ENCODE data around the gene CYLD. TPM values are rescaled to one million over a fixed set of nuclear protein-coding genes. Genes with fewer than 3 reads are reported as not detected.

The CYLD gene
- 38.5 TPM for total RNA-seq

- DNase-seq (ENCODE audit: low spot score): peak; percentile 100
These were observed at the start of gene CYLD for GRCh38 chr16:50741781-50742575. Gene CYLD, plus strand, starts transcription at chr16:50742086. Its CDS starts 7,613 bp downstream, at chr16:50749699.

DNA sequence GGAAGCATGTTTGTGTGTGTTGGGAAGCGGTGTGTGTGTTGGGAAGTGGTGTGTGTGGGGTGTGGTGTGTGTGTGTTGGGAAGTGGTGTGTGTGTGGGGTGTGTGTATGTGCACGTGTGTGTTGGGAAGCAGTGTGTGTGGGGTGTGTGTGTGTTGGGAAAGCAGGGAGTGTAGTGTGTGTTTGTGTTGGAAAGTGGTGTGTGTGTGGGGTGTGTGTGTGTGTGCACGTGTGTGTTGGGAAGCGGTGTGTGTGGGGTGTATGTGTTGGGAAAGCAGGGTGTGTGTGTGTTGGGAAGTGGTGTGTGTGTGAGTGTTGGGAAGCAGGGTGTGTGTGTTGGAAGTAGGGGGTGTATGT, 49.3 kb upstream of the CYLD start:
- no peak for DNase-seq (ENCODE audit: low spot score)

- DNase-seq (ENCODE audit: low spot score): no peak
These were observed 48.7 kb upstream of the CYLD start, which contains the start of gene NOD2 for GRCh38 chr16:50692999-50693781. Gene NOD2, plus strand, starts transcription at chr16:50693606. Its CDS starts 5,890 bp downstream, at chr16:50699496.

- DNase-seq (ENCODE audit: low spot score): no peak
These were observed 47.7 kb upstream of the CYLD start for GRCh38 chr16:50694206-50694605.

DNA sequence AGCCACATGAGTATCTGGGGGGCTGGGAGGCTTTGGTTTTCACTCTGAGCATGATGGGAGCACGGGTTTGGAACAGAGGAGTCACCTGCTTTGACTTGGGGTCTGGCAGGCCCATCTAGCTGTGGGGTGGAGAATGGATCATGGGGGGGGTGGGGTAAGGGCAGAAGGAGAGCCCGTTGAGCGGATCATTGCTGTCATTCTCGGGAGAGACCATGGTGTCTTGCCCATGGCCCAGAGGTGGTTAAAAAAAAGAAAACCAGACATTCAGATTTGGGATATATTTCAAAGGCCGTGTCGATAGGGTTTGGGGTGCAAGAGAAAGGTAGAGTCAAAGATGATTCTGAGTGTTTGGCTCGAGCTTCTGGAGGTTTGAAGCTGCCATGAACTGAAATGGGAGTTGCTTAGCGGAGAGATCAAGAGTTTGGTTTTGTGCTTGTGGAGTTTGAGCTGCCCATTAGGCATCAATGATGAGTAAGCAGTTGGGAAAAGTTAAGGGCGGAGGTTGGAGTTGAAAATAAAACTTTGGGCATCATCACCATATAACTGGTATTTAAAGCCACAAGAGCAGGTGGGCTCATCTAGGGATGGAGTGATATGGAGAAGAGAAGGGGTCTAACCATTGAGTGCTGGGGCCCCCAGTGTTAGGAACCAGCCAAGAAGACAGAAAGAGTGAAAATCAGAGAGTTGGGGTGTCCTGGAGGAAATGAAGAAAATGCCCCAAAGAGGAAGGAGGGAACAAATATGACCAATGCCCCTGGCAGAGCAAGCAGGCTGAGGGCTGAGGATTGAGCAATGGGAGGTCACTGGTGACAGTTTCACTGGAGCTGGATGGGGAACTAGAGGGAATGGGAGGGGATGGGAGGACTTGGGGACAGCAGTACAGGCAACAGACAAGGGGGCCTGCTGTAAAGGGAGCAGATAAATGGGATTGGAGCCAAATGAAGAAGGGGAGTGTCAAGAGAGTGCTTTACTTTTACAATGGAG, 46.6 kb upstream of the CYLD start:
- DNase-seq (ENCODE audit: low spot score): no peak

DNA sequence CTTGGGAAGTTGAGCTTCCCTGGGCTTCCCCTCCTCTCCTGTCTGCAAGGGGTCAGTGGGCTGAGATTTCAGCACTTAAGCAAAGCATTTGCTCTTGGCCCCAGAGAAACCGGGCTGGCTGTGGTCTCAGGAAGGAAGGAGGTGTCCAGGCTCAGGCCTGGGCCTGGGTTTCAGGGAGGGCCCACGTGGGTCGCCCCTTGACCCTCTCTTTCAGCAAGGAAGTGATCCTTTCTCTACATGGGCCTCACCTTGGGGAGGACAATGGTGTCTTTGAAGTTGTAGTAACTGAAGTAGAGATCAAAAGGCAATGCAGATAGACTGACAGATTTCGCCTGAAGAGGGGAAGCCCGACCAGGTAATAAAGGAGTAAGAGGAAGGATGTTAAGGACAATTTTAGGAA, 45.8 kb upstream of the CYLD start:
- no peak for DNase-seq (ENCODE audit: low spot score)

GRCh38 chr16:50696575-50697420, 45.1 kb upstream of the CYLD start:
- DNase-seq (ENCODE audit: low spot score): peak; percentile 90

- no peak for DNase-seq (ENCODE audit: low spot score)
These were observed 44.5 kb upstream of the CYLD start for GRCh38 chr16:50697421-50697715.

- no peak for DNase-seq (ENCODE audit: low spot score)
These were observed 43.8 kb upstream of the CYLD start for GRCh38 chr16:50697881-50698767.

- no peak for DNase-seq (ENCODE audit: low spot score)
These were observed 42.3 kb upstream of the CYLD start for GRCh38 chr16:50699326-50700159.

- DNase-seq (ENCODE audit: low spot score): no peak
These were observed 39.2 kb upstream of the CYLD start for GRCh38 chr16:50702725-50703124.

GRCh38 chr16:50704245-50704644, 37.6 kb upstream of the CYLD start:
- no peak for DNase-seq (ENCODE audit: low spot score)

DNA sequence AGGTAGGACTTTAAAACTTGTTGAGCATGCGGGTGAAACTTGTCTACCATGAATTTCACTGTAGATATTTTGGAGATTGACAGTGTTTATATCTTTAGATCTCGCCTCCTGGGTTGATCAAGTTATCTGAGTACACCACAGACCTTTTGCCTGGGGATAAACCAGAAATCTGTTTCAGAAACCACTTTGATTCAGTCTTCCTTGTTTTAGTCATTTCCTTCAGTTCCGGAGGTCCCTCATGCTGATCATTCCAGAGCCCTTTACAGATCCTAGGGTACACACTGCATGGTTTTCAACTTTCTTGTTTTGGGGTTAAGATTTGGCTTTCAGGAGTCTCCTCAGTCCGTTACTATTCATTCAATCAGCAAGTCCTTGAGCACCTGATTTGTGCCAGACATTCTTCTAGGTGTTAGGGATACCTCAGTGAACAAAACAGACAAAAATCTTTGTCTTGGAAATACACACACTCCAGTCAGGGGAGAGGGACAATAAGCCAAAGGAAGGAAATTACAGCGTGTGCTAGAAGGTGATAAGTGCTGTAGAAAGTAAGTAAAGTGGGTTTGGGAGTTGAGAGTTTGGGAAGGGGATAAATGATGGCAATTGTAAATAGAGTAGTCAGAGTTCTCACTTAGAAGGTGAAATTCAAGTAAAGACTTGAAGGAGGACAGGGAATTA, 36.3 kb upstream of the CYLD start:
- no peak for DNase-seq (ENCODE audit: low spot score)

DNA sequence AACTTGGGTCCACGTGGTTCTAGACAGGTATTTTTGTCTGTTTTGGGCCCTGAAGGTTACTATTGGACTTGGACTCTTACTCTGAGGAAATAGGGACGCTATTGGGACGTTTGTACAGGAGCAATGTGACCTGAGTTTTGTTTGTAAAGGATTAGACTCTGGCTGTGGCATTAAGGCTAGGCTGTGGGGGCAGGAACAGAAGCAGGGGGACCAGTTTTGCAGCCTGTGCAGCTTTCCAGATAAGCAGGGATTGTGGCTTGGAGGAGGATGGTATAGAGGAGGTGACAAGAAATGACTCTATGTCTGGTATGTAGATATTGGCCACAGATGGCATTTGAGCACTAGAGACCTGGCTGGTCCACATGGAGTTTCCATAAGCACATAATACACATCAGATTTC, 35.6 kb upstream of the CYLD start:
- DNase-seq (ENCODE audit: low spot score): no peak

- DNase-seq (ENCODE audit: low spot score): no peak
These were observed 33.4 kb upstream of the CYLD start for GRCh38 chr16:50708373-50709060.

DNA sequence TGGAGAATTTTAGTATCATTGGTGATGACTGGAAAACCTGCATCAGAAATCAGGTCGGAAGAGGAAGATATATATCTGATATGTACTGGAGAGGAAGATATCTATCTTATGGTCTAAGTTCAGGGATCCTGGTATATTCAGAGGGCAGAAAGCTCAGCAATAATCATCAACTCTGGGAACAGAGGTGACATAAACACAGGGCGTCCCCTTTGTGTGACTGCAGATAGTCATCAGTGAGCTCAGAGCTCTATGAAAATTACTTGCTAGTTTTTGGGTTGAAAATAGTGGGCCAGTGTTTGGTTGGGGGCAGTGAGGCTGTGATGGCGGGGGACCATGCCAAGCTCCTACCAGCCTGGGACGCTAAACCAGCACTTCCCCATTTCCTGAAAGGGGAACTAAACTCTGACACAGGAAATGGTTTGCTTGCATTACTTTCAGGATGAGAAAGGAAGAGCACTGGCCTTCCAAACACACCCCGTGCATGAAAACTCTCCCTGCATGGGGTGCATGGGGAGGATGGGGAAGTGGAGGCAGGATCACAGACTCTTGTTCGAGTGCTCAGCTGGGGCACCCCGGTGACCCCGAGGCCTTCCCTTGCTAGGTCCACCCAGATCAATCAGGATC, 32.7 kb upstream of the CYLD start:
- no peak for DNase-seq (ENCODE audit: low spot score)

GRCh38 chr16:50709980-50710379, 31.9 kb upstream of the CYLD start:
- DNase-seq (ENCODE audit: low spot score): no peak

- no peak for DNase-seq (ENCODE audit: low spot score)
These were observed 30.8 kb upstream of the CYLD start for GRCh38 chr16:50711040-50711439.

Data from mucosa of gallbladder (tissue), 1 donor.